Hematopoietic multipotent progenitor cell treated with erythropoietin and hydrocortisone succinate and interleukin-3 and kit ligand, for 8 days (in vitro differentiated cells): Measurements from ENCODE around the gene TOMM70.
"Not testable (repeated sequence)": the region's sequence is repeated elsewhere in the genome, so short reads cannot be mapped to it uniquely, and the experiment has no call there.

Experiments
- DNase-seq: peaks from one replicate; pipeline ENCODE4 v3.0.0-alpha.2; 2015

The TOMM70 gene

GRCh38 chr3:100400780-100401673 lies at the start of gene TOMM70, which contains the start of gene LNP1:
TOMM70 (minus strand) TSS chr3:100401089; CDS start chr3:100400949, 140 bp downstream.
LNP1 (plus strand) TSS chr3:100401539; CDS start chr3:100429730, 28,191 bp downstream.
- DNase-seq = peak; percentile 98

DNA sequence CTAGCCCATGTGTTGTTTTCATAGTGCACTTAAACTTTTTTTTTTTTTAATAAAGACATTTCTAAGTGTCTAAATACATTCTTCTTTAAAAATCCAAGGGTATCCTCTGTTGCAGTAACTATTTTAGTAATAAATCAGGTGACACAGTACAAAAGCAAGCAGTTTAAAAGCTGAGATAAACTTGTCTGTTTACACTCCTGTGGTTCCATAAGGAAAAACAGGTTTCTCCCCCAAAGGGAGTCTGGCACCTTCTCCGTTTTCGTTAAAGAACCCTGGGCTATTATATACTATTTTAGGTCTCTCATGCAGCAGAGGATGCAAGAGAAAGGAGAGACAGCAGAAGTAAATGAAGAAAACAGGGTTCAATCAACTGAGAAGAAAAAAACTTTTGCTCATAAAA lies 48.3 kb upstream of the TOMM70 start:
- DNase-seq = no peak

DNA sequence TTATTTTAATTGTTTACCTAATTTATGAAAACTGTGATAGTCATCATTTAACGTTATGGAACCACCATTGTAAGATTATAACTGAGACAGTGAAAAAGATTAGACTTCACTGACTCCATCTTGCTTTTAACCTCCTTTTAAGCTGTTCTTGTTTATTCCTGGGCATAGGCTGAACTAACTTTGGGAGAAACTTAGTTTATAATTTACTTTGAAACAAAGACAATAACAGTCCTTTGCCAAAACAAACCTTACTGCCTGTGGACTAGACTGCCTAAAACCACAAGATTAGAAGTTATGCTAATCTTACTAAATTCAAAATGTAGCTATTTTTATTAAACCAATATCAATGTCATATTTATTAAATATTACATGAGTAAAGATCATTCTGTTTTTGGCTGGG lies 47.2 kb upstream of the TOMM70 start:
- DNase-seq = no peak

GRCh38 chr3:100447067-100447466 lies 46.2 kb upstream of the TOMM70 start:
- not testable (repeated sequence) for DNase-seq

- no peak for DNase-seq
These were observed 42.8 kb upstream of the TOMM70 start for GRCh38 chr3:100443690-100444089.

- no peak for DNase-seq
These were observed 40.0 kb upstream of the TOMM70 start for GRCh38 chr3:100440895-100441294.

DNA sequence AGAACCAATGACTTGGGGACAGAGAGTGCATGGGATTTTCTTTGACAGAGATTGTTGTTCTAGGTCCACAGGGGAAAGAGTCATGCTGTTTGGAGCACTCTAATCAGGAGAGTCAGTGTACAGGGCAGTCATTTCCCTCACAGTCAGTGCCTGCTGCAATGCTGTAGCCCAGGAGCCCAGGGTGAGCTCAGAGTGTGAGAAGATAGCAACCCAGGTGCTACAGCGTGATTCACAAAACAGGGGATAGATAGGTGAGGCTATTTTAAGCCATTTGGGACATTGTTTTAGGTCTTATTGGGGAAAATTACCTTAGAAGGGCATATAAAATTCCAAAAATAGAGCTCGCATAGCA lies 37.7 kb upstream of the TOMM70 start:
- peak; percentile 12 for DNase-seq

DNA sequence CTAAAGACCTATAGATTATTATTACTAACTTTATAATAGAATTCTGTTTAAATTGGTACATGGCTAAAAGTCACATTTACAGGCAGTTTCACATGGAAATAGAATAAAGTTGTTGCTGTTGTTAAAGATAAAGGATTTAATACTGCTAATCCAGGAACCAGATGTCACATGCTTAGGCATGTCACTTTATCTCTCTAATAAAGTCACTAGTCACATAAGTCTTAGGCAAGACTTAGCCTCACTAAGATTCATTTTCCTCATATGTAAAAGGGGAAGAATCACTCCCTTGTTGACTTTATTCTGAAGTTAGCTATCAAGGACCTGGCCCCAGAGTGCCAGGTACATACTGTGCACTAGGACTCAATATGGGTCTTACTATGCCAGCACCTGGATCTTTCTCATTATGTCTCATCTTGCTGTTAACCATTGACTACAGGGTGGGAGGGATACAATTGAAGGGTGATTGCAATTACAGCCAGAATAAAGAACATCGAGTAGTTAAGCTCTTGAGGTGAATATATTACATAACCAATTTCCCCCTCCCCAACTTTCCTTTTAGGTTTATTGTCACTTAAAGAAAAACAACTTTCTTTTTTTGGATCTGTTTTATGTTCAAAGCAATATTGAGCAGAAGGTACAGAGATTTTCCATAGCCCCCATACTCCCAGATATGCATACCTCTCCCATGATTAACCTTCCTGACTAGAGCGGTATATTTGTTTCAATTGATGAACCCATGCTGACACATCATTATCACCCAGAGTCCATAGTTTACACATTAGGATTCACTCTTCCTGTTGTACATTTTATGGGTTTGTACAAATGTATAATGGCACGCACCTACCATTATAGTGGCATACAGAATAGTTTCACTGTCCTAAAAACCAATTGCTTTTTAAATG lies 37.1 kb upstream of the TOMM70 start:
- peak; percentile 82 for DNase-seq

GRCh38 chr3:100436951-100437350 lies 36.1 kb upstream of the TOMM70 start:
- no peak for DNase-seq

DNA sequence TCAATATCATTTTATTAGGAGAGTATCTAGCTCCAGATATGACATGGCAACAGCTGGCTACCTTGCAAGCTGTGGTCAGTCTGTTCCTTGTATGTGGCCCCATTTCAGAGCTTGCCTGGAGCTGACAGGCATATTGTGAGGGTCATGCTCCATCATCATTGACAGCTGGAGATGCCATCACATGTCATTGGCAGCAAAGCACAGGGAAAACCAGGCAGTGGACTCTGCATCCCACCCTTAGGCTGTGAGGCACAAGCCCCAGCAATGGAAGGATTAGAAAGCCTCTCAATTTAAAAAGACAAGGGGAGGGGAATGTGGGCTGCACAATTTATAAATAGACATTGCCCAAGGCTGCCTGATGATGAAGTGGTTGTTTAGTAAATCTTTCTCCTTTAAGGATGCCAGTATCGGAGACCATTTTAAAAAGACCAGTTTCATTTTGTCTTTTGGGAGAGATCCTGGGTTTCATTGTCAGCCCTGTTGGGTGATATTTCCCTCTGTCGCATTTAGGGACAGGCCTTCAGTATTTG lies 28.4 kb upstream of the TOMM70 start:
- no peak for DNase-seq

GRCh38 chr3:100427699-100428098 lies 26.8 kb upstream of the TOMM70 start:
- DNase-seq = no peak

GRCh38 chr3:100426067-100426682 lies 25.3 kb upstream of the TOMM70 start:
- no peak for DNase-seq

GRCh38 chr3:100425316-100425715 lies 24.4 kb upstream of the TOMM70 start:
- DNase-seq = peak; percentile 77

DNA sequence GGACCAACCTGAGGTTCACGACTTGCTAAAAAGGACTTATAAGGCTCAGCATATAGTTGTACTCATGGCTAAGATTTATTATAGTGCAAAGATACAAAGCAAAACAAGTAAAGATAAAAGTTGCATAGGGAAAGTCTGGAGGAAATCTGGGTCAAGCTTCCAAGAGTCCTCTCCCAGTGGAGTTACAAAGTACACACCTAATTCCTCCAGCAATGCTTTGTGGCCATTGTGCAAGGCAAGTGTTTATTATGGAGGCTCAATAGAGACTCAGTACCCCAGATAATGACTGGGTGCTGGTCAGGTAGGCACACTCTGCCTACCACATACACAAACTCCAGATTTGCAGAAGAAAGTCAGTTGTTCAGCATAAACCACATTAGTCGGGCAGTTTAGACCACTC lies 23.4 kb upstream of the TOMM70 start:
- no peak for DNase-seq

- DNase-seq = no peak
These were observed 22.7 kb upstream of the TOMM70 start for GRCh38 chr3:100423611-100424010.

- DNase-seq = no peak
These were observed 20.0 kb upstream of the TOMM70 start for GRCh38 chr3:100420885-100421284.

DNA sequence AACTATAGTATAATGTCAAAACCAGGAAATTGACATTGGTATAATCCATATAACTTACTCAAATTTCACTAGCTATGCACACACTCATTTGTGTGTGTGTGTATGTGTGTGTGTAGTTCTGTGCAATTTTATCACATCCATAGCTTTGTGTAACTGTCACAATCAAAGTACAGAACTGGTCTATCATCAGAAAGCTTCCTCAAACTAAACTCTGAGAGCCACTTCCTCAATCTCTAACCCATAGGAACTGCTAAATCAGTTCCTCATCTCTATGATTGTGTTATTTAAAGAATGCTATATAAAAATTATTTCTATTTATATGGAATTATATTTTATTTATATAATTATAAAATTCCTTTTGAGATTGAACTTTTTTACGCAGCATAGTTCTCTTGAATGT lies 18.5 kb upstream of the TOMM70 start:
- no peak for DNase-seq

DNA sequence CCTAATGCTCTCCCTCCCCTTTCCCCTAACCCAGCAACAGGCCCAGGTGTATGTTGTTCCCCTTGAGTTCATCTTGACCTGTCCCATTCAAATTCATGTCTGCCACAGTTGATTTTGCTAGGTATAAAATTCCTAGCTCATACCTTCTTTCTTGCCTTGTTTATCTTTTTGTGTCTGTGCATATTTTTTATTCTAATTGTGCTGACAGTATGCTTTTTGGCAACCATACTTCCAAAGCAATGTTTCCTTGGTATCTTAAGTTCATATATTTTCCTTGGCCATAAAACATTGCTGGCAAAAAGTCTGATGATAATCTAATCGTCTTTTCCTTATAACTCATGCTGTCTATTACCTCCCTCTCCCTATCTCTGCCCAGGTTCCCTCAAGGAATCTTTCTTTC lies 16.0 kb upstream of the TOMM70 start:
- no peak for DNase-seq

GRCh38 chr3:100416176-100416575 lies 15.3 kb upstream of the TOMM70 start:
- no peak for DNase-seq

- no peak for DNase-seq
These were observed 12.7 kb upstream of the TOMM70 start for GRCh38 chr3:100413613-100414012.

GRCh38 chr3:100412912-100413590 lies 12.2 kb upstream of the TOMM70 start:
- no peak for DNase-seq
